SK-N-SH treated with all-trans-retinoic acid at 6 μM for 48 hours (cell line): ENCODE results near the gene RASA2.

Experiments
- BACH2 ChIP-seq: fragments of 250-450 bp; sonication (Bioruptor Pico); IDR thresholded peaks from 2 replicates; pipeline ENCODE4 v1.9.0; 2021; ENCODE audit warnings: mild to moderate bottlenecking, borderline replicate concordance
- RARB ChIP-seq: fragments of 250-450 bp; sonication (Bioruptor Pico); IDR thresholded peaks from 2 replicates; pipeline ENCODE4 v1.8.0; 2021; ENCODE audit warnings: mild to moderate bottlenecking, moderate library complexity
- TCF4 ChIP-seq: fragments of 250-450 bp; sonication (Bioruptor Pico); IDR thresholded peaks from 2 replicates; pipeline ENCODE4 v1.8.0; 2021; ENCODE audit warnings: mild to moderate bottlenecking, moderate library complexity, borderline replicate concordance

- no peak for TF ChIP-seq RARB (CRISPR knock-in tag)
- no peak for TF ChIP-seq TCF4 (CRISPR knock-in tag)
- TF ChIP-seq BACH2 (CRISPR knock-in tag): no peak
Observed at GRCh38 chr3:141570068-141570467, 83.2 kb downstream of the RASA2 start.
